Urinary bladder (tissue), 4 donors: ENCODE results near the gene MRPL49. TPM values are rescaled to one million over a fixed set of nuclear protein-coding genes. Genes with fewer than 3 reads are reported as not detected.
A peak's percentile ranks its signal among the peaks of the same experiment; 100 is the strongest.

Experiments used
- DNase-seq: peaks from one replicate; pipeline ENCODE4 v3.0.0-alpha.2; 2015; ENCODE audit errors: extremely low spot score
- H3K27ac ChIP-seq: one replicate; pipeline ENCODE4 v1.5.1; 2013; ENCODE audit warnings: low read depth, mild to moderate bottlenecking, moderate library complexity
- H3K36me3 ChIP-seq: one replicate; pipeline ENCODE4 v1.6.1; 2013; ENCODE audit warnings: mild to moderate bottlenecking, moderate library complexity; ENCODE audit not compliant: insufficient read depth
- H3K4me1 ChIP-seq: one replicate; pipeline ENCODE4 v1.6.1; 2013; ENCODE audit warnings: mild to moderate bottlenecking, moderate library complexity; ENCODE audit not compliant: insufficient read depth
- H3K4me3 ChIP-seq: one replicate; pipeline ENCODE4 v1.5.1; 2013; ENCODE audit warnings: low read depth, low read length
- WGBS: extraction: QIAGEN DNeasy Blood & Tissue Kit; methylation state at CpG from one replicate; pipeline ENCODE4 v1.1.7; 2013; 5-methylcytosine and 5-hydroxymethylcytosine counted together
- polyA plus RNA-seq: library from polyadenylated mRNA; stranded (reverse); fragments of 200-250 nt; gene quantifications from one replicate; pipeline ENCODE4 v1.2.3, GENCODE V29; 2013
- total RNA-seq: library from RNA; depleted of rRNA; stranded (reverse); fragments of >200 nt; gene quantifications from one replicate; pipeline ENCODE4 v1.2.3, GENCODE V29; 2014
- donor health status: healthy with polysubstance abuse.
- donor health status: healthy.

The MRPL49 gene
- total and polyA plus RNA-seq, 2 donors = 26.8 to 55.6 TPM

GRCh38 chr11:65109231-65110198 is 12.6 kb upstream of the MRPL49 start:
- Histone ChIP-seq H3K4me3 (no peak overlapping the region), H3K27ac (no peak overlapping the region), H3K36me3 (peaks cover 7% of the 10 kb centered on the region), H3K4me1 (no peaks in the 10 kb centered on the region)
- WGBS = 90% methylated on average over 36 of the region's 36 CpGs
- DNase-seq = no peak

- Histone ChIP-seq H3K27ac (no peak overlapping the region), H3K36me3 (peaks cover 7% of the 10 kb centered on the region), H3K4me3 (no peak overlapping the region), H3K4me1 (no peaks in the 10 kb centered on the region)
- DNase-seq = no peak
- 11% methylated on average over 18 of the region's 18 CpGs for WGBS
Observed at GRCh38 chr11:65110354-65110861, 11.7 kb upstream of the MRPL49 start.

GRCh38 chr11:65111159-65111743 is 10.9 kb upstream of the MRPL49 start:
- Histone ChIP-seq H3K27ac (no peak overlapping the region), H3K4me3 (no peak overlapping the region), H3K4me1 (no peaks in the 10 kb centered on the region), H3K36me3 (peaks cover 4% of the 10 kb centered on the region)
- DNase-seq = no peak
- WGBS = 63% methylated on average over 31 of the region's 31 CpGs

- Histone ChIP-seq H3K4me1 (no peaks in the 10 kb centered on the region), H3K4me3 (peak within 1 kb of the TSS; percentile 26), H3K36me3 (peaks cover 4% of the 10 kb centered on the region), H3K27ac (no peak within 1 kb of the TSS)
- WGBS = under 1% methylated on average over 64 of the region's 64 CpGs
- peak; percentile 82 for DNase-seq
Observed at GRCh38 chr11:65111744-65112545, 10.2 kb upstream of the MRPL49 start, which contains the start of gene TM7SF2. TM7SF2 (plus strand) TSS chr11:65111872; CDS start chr11:65112016, 144 bp downstream.

- no peaks in the 10 kb centered on the region for H3K4me1 ChIP-seq
- no peak overlapping the region for H3K27ac ChIP-seq
- WGBS = under 1% methylated on average over 57 of the region's 57 CpGs
- H3K4me3 ChIP-seq = peak overlapping the region; percentile 26
- peaks cover 4% of the 10 kb centered on the region for H3K36me3 ChIP-seq
- DNase-seq = no peak
Observed at GRCh38 chr11:65112546-65113360, 9.4 kb upstream of the MRPL49 start.

- no peaks in the 10 kb centered on the region for H3K4me1 ChIP-seq
- no peak overlapping the region for H3K4me3 ChIP-seq
- 11% methylated on average over 14 of the region's 14 CpGs for WGBS
- H3K27ac ChIP-seq = no peak overlapping the region
- peaks cover 3% of the 10 kb centered on the region for H3K36me3 ChIP-seq
- no peak for DNase-seq
Observed at GRCh38 chr11:65113361-65113756, 8.8 kb upstream of the MRPL49 start.

- Histone ChIP-seq H3K4me3 (no peak overlapping the region), H3K36me3 (no peaks in the 10 kb centered on the region), H3K4me1 (no peaks in the 10 kb centered on the region), H3K27ac (no peak overlapping the region)
- DNase-seq = no peak
- 66% methylated on average over 6 of the region's 6 CpGs for WGBS
Observed at GRCh38 chr11:65113839-65114238, 8.3 kb upstream of the MRPL49 start.

GRCh38 chr11:65114538-65115171 is 7.5 kb upstream of the MRPL49 start:
- no peak for DNase-seq
- Histone ChIP-seq H3K4me1 (no peaks in the 10 kb centered on the region), H3K36me3 (no peaks in the 10 kb centered on the region), H3K4me3 (no peak overlapping the region), H3K27ac (no peak overlapping the region)
- WGBS = 86% methylated on average over 11 of the region's 11 CpGs

- Histone ChIP-seq H3K4me1 (no peaks in the 10 kb centered on the region), H3K27ac (no peak overlapping the region), H3K36me3 (no peaks in the 10 kb centered on the region), H3K4me3 (no peak overlapping the region)
- 93% methylated on average over 21 of the region's 21 CpGs for WGBS
- DNase-seq = no peak
Observed at GRCh38 chr11:65115361-65116082, 6.6 kb upstream of the MRPL49 start.

- WGBS = 22% methylated on average over 68 of the region's 68 CpGs
- H3K27ac ChIP-seq = peak overlapping the region; percentile 3
- DNase-seq = no peak
- no peaks in the 10 kb centered on the region for H3K36me3 ChIP-seq
- H3K4me1 ChIP-seq = no peaks in the 10 kb centered on the region
- peak overlapping the region; percentile 79 for H3K4me3 ChIP-seq
Observed at GRCh38 chr11:65116370-65117205, 5.5 kb upstream of the MRPL49 start.
